ENCODE data around the gene CNPY2.
"Not testable (repeated sequence)": the region's sequence is repeated elsewhere in the genome, so short reads cannot be mapped to it uniquely, and the experiment has no call there.

The CNPY2 gene

DNA sequence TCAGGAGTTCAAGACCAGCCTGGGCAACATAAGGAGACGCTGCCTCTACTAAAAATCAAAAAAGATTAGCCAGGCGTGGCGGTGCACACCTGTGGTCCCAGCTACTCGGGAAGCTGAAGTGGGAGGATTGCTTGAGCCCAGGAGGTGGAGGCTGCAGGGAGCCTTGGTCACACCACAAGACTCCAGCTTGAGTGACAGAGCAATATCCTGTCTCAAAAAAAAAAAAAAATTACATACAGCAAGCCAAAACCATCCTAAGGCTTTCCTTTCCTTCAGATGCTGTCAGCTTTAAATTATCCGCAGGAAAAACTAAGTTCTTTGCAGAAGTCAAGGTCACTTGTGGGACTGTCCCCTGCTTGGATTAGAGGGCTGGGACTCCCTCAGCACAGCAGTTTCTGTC lies 17.0 kb downstream of the CNPY2 start:
- DNase-seq (ENCODE audit: low read depth in 2 of 2) = no peak

DNA sequence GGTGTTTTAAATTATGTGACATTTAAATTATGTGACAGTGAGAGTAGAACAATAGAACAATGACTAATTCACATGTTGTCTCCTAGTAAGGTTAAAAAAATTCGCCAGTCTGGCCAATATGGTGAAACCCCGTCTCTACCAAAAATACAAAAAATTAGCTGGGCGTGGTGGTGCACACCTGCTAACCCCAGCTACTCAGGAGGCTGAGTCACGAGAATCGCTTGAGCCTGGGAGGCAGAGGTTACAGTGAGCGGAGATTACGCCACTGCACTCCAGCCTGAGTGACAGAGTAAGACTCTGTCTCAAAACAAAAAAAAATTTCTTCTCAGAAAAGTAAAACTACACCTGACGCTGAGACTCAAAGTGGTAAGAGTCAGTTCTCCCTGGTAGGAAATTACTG lies 18.4 kb downstream of the CNPY2 start:
- no peak for DNase-seq (ENCODE audit: low read depth in 2 of 2)

DNA sequence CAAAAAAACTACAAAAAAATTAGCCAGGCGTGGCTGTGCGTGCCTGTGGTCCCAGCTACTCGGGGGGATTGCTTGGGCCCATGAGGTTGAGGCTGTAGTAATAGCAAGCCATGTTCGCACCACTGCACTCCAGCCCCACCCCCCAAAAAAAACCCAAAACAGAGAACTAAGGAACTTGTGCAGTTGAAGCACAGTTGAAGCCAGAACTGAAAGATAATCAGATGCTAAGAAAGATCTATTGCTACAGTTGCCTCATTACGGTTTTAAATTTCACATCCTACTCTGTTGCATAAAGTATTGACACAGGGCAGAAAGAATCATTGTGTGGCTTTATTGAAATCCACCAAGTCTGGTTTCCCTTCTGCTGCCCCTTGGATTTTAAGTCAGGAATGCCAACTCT lies 19.5 kb downstream of the CNPY2 start:
- DNase-seq (ENCODE audit: low read depth in 2 of 2) = no peak

DNA sequence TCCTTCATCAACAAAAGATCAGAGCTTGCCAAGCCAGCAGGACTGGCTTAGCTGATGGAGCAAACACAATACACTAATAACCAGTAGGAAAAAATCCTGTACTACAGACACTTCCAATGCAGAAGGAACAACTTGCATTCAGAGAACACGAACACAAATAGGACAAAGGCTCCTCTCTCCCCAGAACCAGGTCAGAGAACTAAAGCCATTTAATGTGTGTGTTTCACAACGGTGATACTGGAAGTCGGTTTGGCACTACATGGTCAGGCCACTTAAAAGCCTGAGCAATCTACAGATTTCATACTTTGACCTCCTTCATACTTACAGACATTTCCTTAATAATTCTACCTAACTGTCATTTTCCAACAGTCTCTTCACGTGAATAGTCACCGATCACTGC lies 22.0 kb downstream of the CNPY2 start:
- DNase-seq (ENCODE audit: low read depth in 2 of 2) = no peak

DNA sequence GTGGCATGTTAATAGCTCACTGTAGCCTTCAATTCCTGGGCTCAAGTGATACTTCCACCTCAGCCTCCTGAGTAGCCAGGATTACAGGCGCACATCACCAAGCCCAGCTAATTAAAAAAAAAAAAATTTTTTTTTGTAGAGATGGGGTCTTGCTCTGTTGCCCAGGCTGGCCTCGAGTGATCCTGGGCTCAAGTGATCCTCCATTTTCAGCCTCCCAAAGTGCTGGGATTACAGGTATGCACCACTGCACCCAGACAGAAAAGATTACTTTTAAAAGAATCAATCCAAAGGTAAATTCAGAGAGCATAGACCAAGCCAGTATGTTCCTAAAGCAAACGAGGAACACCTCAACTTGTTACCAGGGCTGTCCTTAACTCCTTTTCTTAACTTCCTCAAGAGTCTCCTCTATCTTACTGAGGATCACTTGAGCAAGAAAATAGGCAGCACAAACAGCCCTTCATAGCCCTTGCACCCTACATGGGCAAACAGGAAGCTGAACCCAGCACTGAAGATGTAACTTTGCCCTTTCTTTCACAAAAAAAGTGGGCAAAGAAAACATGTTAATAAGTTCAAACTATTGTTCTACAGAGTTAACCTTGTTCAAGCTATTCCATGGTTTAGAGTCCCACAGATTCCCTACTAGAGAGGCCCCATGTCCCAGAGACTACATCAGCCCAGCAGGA lies 26.9 kb downstream of the CNPY2 start:
- DNase-seq (ENCODE audit: low read depth in 2 of 2) = no peak

DNA sequence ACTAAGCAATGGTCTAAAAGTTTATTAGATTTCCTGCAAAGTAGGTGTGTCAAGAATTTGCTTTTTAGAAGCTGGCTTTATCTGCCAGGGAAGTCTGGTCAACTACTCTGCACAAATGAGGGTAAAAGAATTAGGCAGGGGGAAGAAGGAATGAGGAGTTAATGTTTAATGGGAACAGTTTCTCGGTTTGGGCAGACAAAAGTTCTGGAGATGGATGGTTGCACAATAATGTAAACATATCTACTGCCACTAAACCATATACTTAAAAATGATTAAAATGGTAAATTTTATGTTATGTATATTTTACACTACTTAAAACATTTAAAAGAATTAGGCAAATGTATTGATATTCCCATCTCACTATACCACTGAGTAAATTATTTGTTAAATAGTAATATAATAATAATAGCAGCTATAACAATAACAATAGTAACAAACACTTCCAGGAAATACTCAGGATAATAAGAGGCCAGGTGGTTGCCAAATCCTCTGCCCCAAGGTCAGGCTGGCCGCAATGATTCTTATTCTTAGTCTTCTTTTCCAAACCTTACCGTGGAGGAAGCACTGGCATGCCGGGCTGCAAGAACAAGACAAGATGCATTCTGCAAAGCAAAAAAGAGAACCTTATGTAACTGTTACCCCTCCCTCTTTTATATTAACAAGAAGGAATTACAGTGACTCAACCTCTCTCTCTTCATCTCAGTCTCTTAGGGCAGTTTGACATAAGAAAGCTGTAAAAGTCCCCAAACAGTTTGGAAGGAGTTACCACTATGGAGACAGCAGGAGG lies 29.6 kb downstream of the CNPY2 start:
- DNase-seq (ENCODE audit: low read depth in 2 of 2) = no peak

DNA sequence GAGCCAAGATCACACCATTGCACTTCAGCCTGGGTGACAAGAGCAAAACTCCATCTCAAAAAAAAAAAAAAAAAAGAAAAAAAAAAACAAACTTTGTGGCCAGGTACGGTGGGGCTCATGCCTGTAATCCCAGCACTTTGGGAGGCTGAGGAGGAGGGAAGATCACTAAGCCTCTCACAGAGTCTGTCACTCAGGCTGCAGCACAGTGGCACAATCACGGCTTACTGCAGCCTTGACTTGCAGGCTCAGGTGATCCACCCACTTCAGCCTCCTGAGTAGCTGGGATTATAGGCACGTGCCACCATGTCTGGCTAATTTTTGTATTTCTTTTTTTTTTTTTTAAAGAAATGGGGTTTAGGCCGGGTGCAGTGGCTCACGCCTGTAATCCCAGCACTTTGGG lies 31.5 kb downstream of the CNPY2 start:
- DNase-seq (ENCODE audit: low read depth in 2 of 2) = not testable (repeated sequence)

DNA sequence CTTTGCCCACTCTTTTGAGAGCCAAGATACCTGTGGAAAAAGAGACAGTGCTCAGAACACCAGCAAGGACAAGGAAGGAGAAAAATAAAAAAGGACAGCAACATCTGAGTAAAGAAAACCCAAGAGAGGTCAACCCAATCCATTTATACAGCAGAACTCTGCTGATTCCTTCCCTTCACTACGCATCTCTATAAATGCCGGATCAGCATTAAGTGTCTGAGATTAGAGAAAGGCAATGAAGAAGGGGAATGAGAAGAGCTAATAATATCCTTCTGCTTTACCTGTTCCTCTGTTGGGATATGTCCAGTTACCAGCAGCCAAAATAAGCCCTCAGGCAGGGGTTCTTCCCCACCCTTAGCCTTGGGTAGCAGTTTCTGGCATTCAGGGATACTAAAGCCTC lies 33.2 kb downstream of the CNPY2 start:
- no peak for DNase-seq (ENCODE audit: low read depth in 2 of 2)

DNA sequence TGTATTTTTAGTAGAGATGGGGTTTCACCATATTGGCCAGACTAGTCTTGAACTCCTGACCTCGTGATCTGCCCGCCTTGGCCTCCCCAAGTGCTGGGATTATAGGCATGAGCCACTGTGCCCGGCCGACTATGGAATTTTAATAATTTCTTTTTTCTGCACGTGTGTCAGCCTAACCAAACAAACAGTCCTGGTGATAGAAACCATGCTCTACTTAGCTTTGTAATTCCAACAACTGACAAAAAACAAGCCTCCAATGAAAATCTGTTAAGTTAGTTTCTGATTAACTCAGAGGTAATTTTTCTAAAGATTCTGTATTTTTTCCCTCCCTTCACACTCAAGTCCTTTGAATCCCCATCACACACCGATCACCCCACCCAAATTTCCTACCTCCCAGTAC lies 33.8 kb downstream of the CNPY2 start:
- DNase-seq (ENCODE audit: low read depth in 2 of 2) = no peak

DNA sequence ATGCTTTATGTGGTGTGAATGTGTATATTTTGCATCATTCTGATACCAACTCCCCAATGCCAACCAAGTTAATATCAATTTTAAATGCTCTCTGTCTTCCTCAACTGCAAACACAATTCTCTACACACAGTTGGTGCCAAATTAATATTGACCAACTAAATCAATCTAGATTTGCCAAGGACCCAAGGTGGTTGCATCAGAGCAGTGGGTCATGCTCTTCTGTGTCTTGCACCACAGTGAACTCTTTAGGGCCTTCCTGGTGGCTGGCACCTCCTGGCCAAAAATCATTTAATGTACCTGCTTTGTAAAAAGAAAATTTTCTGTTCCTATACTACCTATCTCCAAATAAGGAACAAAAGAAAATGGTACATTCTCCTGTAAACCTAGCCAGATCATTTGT lies 34.9 kb downstream of the CNPY2 start:
- DNase-seq (ENCODE audit: low read depth in 2 of 2) = no peak

DNA sequence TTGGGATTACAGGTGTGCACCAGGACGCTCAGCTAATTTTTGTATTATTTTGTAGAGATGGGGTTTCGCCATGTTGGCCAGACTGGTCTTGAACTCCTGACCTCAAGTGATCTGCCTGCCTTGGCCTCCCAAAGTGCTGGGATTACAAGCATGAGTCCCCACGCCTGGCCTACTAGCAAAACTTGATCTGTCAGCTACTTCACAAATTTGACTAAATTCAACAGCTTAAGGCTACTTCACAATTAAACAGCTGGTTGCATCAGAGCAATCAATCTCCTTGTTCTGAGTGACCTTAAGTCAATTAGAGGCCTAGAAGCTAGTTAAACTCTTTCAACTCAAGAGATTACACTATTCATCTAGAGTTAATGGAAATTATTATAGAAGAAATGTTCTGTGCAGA lies 36.9 kb downstream of the CNPY2 start:
- no peak for DNase-seq (ENCODE audit: low read depth in 2 of 2)

DNA sequence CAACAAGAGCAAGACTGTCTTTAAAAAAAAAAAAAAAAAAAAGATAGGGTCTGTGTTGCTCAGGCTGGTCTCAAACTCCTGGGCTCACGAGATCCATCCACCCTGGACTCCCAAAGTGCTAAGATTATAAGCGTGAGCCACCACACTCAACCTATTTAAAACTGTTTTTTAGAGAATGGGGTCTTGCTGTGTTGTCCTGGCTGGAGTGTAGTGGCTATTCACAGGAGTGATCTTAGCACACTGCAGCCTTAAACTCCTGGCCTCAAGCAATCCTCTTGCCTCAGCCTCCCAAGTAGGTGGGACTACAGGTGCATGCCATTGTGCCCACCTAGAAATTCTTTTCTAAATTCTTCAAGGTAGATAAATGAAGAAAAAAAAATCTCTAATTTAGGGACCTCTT lies 41.5 kb downstream of the CNPY2 start:
- no peak for DNase-seq (ENCODE audit: low read depth in 2 of 2)

DNA sequence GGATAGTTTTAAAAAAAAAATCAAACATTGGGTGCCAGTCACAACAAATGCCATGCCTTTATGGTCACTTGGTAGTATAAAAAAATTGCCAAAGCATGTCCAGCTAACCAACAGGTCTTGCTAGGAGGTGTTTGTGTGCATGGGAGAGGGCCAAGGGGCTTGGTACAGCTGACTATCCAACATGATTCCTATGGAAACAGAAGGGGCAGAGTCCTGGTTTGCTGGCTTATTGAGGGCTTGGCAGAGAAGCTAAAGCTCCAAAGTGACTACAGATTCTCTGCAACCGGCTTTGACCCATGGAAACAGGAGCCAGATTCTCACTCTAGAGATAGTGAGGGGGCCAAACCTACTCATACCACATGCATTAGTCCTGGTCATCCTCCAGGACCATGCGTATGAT lies 43.3 kb downstream of the CNPY2 start:
- not testable (repeated sequence) for DNase-seq (ENCODE audit: low read depth in 2 of 2)

DNA sequence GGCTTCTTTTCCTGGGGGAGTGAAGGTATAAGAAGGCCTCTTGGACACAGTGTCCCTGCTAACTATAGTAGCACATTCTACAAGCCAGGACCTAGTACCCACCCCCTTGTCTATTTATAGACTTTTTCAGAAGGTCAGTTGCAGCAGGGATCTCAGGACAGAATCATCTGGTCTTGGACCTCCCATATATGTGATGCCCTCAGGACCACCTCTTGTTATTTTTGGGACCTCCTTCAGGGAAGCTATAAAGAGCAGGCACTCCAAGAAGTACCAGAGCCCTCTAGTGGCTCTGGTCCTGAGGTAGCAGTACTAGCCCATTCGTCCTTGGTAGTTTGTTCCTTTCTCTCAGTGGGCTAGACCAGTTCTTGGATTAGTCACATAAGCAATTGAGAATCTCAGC lies 44.8 kb downstream of the CNPY2 start:
- no peak for DNase-seq (ENCODE audit: low read depth in 2 of 2)

DNA sequence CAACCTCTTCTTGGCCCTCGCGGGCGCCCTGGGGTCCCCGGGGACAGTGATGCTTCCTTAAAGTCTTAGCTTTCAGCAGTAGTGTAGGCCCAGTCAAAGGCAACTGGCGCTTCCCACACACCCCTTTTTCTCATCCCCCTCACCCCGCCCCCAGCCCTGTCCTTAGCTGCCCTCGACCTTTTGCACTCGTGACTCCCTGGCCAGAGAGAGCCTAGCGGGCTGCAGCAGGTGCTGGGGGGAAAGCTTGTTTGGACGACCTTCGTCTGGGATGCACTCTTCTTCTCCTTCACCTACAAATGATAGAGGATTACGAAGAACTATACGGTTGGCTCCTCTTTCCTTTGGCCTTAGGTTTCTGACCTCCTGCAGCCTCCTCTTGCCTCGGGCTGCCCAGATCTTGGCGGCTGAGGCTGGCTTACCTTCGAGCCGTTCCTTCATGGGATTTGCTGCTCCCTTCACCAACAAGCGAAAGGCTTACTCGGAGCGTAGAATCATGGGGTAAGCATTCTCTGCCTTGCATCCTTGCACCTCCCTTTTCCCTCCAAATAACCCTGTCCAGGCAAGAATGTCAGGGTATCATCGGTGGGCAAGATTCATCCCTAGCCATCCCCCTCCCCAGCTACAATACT lies 48.2 kb downstream of the CNPY2 start:
- DNase-seq (ENCODE audit: low read depth in 2 of 2) = no peak

DNA sequence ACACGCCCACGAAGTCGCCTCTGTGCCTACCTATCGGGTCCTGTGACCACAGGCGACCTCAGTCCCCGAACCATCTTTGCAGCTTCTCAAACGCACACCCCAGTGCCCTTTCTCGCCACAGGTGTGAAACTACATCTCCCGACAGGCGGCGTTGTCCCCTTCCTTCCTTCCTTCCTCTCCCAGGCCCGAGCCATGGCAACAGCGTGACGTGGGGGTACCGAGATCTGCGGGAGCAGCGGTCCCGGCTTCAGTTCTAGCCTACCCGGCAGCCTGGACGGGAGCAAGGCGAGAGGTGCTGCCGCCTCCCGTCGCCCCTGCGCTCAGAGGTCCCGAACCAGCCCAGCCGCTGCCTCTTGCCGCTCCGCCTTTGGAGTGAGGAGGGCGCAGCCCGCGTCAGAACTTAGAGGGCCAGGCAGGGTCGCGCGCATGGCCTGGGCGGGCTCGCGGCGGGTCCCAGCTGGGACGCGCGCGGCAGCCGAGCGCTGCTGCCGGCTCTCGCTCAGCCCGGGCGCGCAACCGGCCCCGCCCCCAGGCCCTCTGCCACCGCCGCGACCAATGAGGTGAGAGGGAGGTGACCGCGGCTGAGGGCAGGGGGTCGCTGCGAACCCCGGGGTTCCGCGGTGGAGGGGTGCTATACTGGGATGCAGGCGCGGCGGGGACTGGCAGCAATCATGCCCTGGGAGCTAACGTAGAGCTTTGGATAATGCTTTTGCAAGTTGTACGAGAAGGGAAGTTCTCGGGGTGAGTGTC lies 48.9 kb downstream of the CNPY2 start, which contains the start of gene COQ10A:
TSS of gene COQ10A (plus strand) at position 250 of the 750 bp plus-strand sequence. CDS start at position 427, 177 bp downstream.
- peak; percentile 75 to 81 for DNase-seq (ENCODE audit: low read depth in 2 of 2)

DNA sequence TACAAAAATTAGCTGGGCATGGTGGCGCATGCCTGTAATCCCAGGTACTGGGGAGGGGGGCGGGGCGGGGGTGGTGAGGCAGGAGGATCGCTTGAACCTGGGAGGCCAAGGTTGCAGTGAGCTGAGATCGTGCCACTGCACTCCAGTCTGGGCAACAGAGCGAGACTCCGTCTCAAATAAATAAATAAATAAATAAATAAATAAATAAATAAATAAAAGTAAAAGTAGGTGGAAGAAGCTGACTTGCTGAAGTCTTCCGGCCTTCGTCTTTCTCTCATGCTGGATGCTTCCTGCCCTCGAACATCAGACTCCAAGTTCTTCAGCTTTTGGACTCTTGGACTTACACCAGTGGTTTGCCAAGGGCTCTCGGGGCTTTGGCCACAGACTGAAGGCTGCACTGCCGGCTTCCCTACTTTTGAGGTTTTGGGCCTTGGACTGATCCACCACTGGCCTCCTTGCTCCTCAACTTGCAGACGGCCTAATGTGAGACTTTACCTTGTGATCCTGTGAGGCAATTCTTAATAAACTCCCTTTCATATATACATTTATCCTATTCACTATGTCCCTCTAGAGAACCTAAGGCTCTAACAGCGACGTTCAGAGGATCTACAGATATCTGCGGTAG lies 49.6 kb downstream of the CNPY2 start:
- DNase-seq (ENCODE audit: low read depth in 2 of 2) = not testable (repeated sequence)

DNA sequence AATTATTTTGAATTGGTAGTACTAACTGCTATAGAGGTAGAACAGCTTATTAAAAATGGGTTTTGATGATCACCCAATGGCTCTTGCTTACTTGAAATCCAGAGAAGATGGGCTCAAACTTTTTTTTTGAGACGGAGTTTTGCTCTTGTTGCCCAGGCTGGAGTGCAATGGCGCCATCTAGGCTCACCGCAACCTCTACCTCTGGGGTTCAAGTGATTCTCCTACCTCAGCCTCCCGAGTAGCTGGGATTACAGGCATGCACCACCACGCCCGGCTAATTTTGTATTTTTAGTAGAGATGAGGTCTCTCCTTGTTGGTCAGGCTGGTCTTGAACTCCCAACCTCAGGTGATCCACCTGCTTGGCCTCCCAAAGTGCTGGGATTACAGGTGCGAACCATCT lies 52.8 kb downstream of the CNPY2 start:
- DNase-seq (ENCODE audit: low read depth in 2 of 2) = not testable (repeated sequence)

DNA sequence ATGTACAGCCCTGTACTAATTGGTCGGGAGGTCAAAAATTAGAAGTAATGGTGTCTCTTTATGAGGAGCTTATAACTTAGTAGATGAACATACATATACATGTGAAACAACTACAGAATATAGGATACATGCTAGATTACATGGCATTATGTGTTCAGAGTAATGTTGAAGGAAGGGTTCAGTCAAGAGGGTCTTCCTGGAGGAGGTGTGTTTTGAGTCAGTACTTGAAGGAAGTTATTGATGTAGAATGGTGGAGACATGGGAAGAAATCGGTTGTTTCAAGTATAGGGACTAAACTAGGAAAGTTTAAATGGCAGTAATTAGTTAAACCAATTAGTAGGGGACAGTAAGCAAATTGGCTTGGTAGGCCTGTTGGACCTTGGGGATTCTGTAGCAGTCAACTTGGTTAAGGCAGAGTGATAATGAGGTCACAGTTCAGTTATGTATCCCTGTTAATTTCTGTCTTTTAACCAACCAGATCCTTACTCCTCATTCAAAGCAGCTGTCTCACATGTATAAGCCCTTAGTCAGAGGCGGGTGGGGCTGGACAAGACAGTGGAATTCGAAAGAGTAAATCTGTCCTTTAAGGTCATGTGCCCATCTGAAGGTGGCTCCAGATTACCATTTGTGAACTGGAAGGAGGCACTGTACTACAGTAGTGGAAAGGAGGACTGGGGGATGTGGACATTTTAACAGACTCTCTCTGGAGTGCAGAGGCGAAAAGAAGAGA lies 54.1 kb downstream of the CNPY2 start:
- no peak for DNase-seq (ENCODE audit: low read depth in 2 of 2)

DNA sequence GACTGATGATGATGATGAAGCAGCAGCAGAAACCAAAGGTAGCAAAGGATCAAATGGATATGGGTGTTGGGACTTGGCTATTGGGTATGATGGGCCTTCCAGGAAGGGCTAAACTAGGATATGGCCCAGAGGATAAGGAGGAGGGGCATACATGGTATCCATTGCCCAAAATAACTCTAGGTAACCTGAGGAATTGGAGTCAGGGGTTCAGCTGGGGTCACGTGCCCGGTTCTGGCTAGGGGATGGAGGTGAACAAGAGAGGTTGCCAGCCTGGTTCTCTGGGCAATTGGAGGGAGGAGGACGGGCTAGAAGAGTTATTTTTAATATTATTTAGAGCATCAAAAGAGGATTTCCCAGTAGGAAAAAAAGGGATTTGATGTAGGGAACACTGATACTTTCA lies 54.9 kb downstream of the CNPY2 start:
- no peak for DNase-seq (ENCODE audit: low read depth in 2 of 2)

DNA sequence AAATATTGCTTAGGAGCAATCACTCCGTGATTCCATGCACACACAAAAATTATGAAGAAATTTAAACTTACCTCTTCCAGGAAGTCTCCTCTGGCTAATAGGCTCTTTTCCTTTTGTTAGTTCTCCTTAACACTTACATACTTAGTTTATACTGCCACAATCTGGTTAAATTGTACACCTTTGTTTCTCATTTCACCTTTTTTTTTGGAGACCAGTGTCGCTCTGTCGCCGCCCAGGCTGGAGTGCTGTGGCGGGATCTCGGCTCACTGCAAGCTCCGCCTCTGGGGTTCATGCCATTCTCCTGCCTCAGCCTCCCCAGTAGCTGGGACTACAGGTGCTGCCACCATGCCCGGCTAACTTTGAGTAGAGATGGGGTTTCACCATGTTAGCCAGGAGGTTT lies 55.4 kb downstream of the CNPY2 start:
- no peak for DNase-seq (ENCODE audit: low read depth in 2 of 2)
